Measurements from ENCODE around the gene RGS5.

DNA sequence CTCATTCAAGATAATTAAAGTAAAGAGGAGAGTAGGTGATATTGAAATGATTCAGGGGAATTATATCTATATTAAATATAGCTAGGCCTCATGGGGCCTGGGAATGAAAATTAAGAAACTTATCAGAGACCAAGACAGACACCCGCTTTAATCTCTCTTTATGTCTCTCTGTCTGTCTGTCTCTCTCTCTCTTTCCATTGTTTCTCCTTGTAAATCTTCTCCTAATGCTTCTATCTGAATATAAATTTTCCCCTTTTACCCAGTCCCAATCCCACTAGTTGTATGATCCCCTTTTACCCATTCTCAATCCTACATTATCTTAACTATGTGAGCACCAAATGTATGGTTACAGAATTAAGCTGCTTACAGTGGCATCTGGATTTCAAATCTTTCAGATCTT, 61.2 kb downstream of the RGS5 start:
- TF ChIP-seq ZNF274 (IDR thresholded peaks at IDR 0.05; ENCODE audit: low read depth, low read length), result no peak
- TF ChIP-seq SUZ12 (IDR thresholded peaks at IDR 0.05; ENCODE audit: extremely low read depth, insufficient read depth, insufficient read length), result no peak
- no peak for TF ChIP-seq YY1 (IDR thresholded peaks at IDR 0.05; ENCODE audit: insufficient read depth, insufficient read length)

Data from NT2/D1 (cell line).